Panc1 (cell line): ENCODE measurements around the gene TMEM191C. TPM values are rescaled to one million over a fixed set of nuclear protein-coding genes. Genes with fewer than 3 reads are reported as not detected.

ENCODE experiments used
- ATAC-seq: fragments of 200-7000 bp; cut with Tn5 transposase; 2 replicates; pipeline ENCODE4 v1.9.1; 2020; ENCODE audit warnings: mild to moderate bottlenecking, moderate library complexity
- BruUV-seq: library from RNA; stranded (reverse); fragments of 400-500 nt; replicated peaks from 2 replicates; lab custom pipeline; 2021; lab: Mats Ljungman, UMichigan
- CTCF ChIA-PET: fragments of 300-600 bp; sonication (Branson Sonifier 250); formaldehyde crosslinking; loops from one replicate; lab custom pipeline; 2022; ENCODE audit warnings: antibody characterized with exemption; lab: Charles Lee
- POLR2A ChIA-PET: fragments of 300-600 bp; sonication (Branson Sonifier 250); formaldehyde crosslinking; loops from one replicate; lab custom pipeline; 2022; ENCODE audit warnings: antibody characterized with exemption; lab: Charles Lee
- DNase-seq: peaks from one replicate; pipeline ENCODE4 v3.0.0-alpha.2; 2010; ENCODE audit warnings: low read depth, low spot score
- H3K27ac ChIP-seq: 2 replicates; pipeline ENCODE4 v1.5.1; 2011; ENCODE audit warnings: mild to moderate bottlenecking, low read length, inconsistent platforms
- H3K27me3 ChIP-seq: fragments of 200-500 bp; sonication (Bioruptor generic); 2 replicates; pipeline ENCODE4 v1.6.0; 2014; ENCODE audit warnings: low read length, inconsistent platforms; ENCODE audit not compliant: control insufficient read depth, insufficient read depth
- H3K36me3 ChIP-seq: fragments of 200-500 bp; sonication (Bioruptor generic); 2 replicates; pipeline ENCODE4 v1.5.1; 2014; ENCODE audit warnings: inconsistent platforms, mild to moderate bottlenecking, low read length, moderate library complexity; ENCODE audit not compliant: control insufficient read depth, insufficient read depth
- H3K4me1 ChIP-seq: 2 replicates; pipeline ENCODE4 v1.5.1; 2011; ENCODE audit warnings: inconsistent platforms, mild to moderate bottlenecking, low read length, moderate library complexity; ENCODE audit not compliant: control insufficient read depth, insufficient read depth
- H3K4me3 ChIP-seq, 2 experiments: 2 replicates each; pipeline ENCODE4 v1.5.1; 2011 to 2012; ENCODE audit warnings: low read depth in 2 of 2, low read length in 2 of 2, mild to moderate bottlenecking in 2 of 2, inconsistent platforms in 1 of 2, moderate library complexity in 1 of 2
- H3K9me3 ChIP-seq: fragments of 200-500 bp; sonication (Bioruptor generic); 2 replicates; pipeline ENCODE4 v1.5.1; 2014; ENCODE audit warnings: low read depth, mild to moderate bottlenecking, inconsistent platforms, low read length, moderate library complexity; ENCODE audit not compliant: control insufficient read depth, insufficient read depth
- CTCF ChIP-seq: fragments of 450-650 bp; IDR thresholded peaks from 2 replicates; pipeline ENCODE4 v1.5.1; 2017; ENCODE audit warnings: mild to moderate bottlenecking
- POLR2AphosphoS5 ChIP-seq: IDR thresholded peaks from 2 replicates; pipeline ENCODE4 v1.6.1; 2012; ENCODE audit warnings: mild to moderate bottlenecking, low read depth, low read length, moderate library complexity
- REST ChIP-seq, 2 experiments: IDR thresholded peaks; 2 replicates each; pipeline ENCODE4 v1.6.1; 2011 to 2012; ENCODE audit warnings: low read depth in 2 of 2, control low read depth in 1 of 2, low read length in 1 of 2, mild to moderate bottlenecking in 1 of 2, moderate library complexity in 1 of 2; ENCODE audit not compliant: insufficient read depth in 1 of 2
- SIN3A ChIP-seq: IDR thresholded peaks from 2 replicates; pipeline ENCODE4 v1.6.1; 2012; ENCODE audit warnings: low read depth, mild to moderate bottlenecking, low read length, moderate library complexity, borderline replicate concordance; ENCODE audit not compliant: insufficient read depth
- TCF7L2 ChIP-seq: IDR thresholded peaks from 2 replicates; pipeline ENCODE4 v1.6.1; 2011; ENCODE audit warnings: mild to moderate bottlenecking, low read depth, low read length, inconsistent platforms
- in situ Hi-C: cut with HindIII; loops from 2 replicates; pipeline ENCODE4 v1.10.0; 2016; ENCODE audit warnings: low sequenced_read_pairs, low pct_unique_long_range_greater_than_20kb
- intact Hi-C: fragments of 100-400 bp; cut with micrococcal nuclease; formaldehyde crosslinking; loops from one replicate; pipeline ENCODE4 v1.10.0; 2022; ENCODE audit not compliant: unreplicated experiment
- total RNA-seq: library from RNA; stranded (reverse); gene quantifications from one replicate; pipeline ENCODE4 v1.2.1, GENCODE V29; 2021; ENCODE audit not compliant: unreplicated experiment

Gene TMEM191C
- total RNA-seq, 1 experiment from 2014 or later, result 2.9 TPM

- no peak overlapping the region for H3K27ac ChIP-seq
- no TSS peak for BruUV-seq
- no peaks in the 10 kb centered on the region for H3K36me3 ChIP-seq
- H3K27me3 ChIP-seq, result no peaks in the 10 kb centered on the region
- in situ Hi-C loops (no loop called here), intact Hi-C loops (no loop called here)
- ChIA-PET POLR2A (no interaction called here), CTCF (interaction anchor here (1.1 kb wide), 1 partner anchor 9 kb away, joined by 6 read pairs; no protein-coding TSS in a partner anchor)
- no peak for TF ChIP-seq SIN3A
- no peak for TF ChIP-seq REST (IDR thresholded peaks at IDR 0.05; ENCODE audit: insufficient read depth in 1 of 2, low read depth in 2 of 2, low read length in 1 of 2)
- TF ChIP-seq TCF7L2, result no peak
- TF ChIP-seq POLR2AphosphoS5, result no peak
- peak; percentile 56; the same call in 1 of the 2 replicates for TF ChIP-seq CTCF
- H3K4me1 ChIP-seq, result peaks cover 4% of the 10 kb centered on the region; the same call in 1 of the 2 replicates
- DNase-seq, result no peak
- no peak for ATAC-seq
- H3K9me3 ChIP-seq, result no peaks in the 10 kb centered on the region
- no peak overlapping the region for H3K4me3 ChIP-seq
Observed at GRCh38 chr22:21447694-21448402, 19.3 kb upstream of the TMEM191C start.

GRCh38 chr22:21448627-21449416, 18.4 kb upstream of the TMEM191C start:
- in situ Hi-C loops, result no loop called here
- CTCF ChIA-PET, result interaction anchor here (1.1 kb wide), 1 partner anchor 8 kb away, joined by 6 read pairs; no protein-coding TSS in a partner anchor
- POLR2A ChIA-PET, result no interaction called here

More at GRCh38 chr22:21448627-21449416, 18.4 kb upstream of the TMEM191C start:
- DNase-seq (no peak), ATAC-seq (no peak)
- Histone ChIP-seq H3K36me3 (no peaks in the 10 kb centered on the region), H3K4me1 (no peaks in the 10 kb centered on the region), H3K4me3 (no peak overlapping the region), H3K27me3 (no peaks in the 10 kb centered on the region), H3K27ac (no peak overlapping the region), H3K9me3 (no peaks in the 10 kb centered on the region)
- intact Hi-C loops, result no loop called here
- BruUV-seq, result no TSS peak
- no peak for TF ChIP-seq REST (IDR thresholded peaks at IDR 0.05; ENCODE audit: insufficient read depth in 1 of 2, low read depth in 2 of 2, low read length in 1 of 2)
- no peak for TF ChIP-seq TCF7L2
- no peak for TF ChIP-seq CTCF
- no peak for TF ChIP-seq SIN3A
- no peak for TF ChIP-seq POLR2AphosphoS5
